HFFc6 (cell line): Measurements from ENCODE around the gene CASK. TPM values are rescaled to one million over a fixed set of nuclear protein-coding genes. Genes with fewer than 3 reads are reported as not detected.
"Not testable (repeated sequence)": the region's sequence is repeated elsewhere in the genome, so short reads cannot be mapped to it uniquely, and the experiment has no call there.

Experiments
- DNase-seq: peaks from one replicate; pipeline ENCODE4 v3.0.0-alpha.2; 2018
- H3K27ac Mint-ChIP-seq: 2 replicates; pipeline ENCODE4 v1.8.0; 2020; ENCODE audit warnings: mild to moderate bottlenecking, mixed read lengths
- H3K27me3 Mint-ChIP-seq: 2 replicates; pipeline ENCODE4 v1.8.0; 2021; ENCODE audit warnings: mild to moderate bottlenecking, moderate library complexity, mixed read lengths; ENCODE audit not compliant: insufficient read depth
- H3K36me3 Mint-ChIP-seq: 2 replicates; pipeline ENCODE4 v1.8.0; 2021; ENCODE audit warnings: low read depth, mixed read lengths
- H3K4me1 Mint-ChIP-seq: 2 replicates; pipeline ENCODE4 v1.8.0; 2020; ENCODE audit warnings: low read depth, mixed read lengths
- H3K4me3 Mint-ChIP-seq: 2 replicates; pipeline ENCODE4 v1.8.0; 2020; ENCODE audit warnings: mild to moderate bottlenecking, moderate library complexity, mixed read lengths
- H3K9me3 Mint-ChIP-seq: 2 replicates; pipeline ENCODE4 v1.8.0; 2020; ENCODE audit warnings: mild to moderate bottlenecking, mixed read lengths
- CTCF ChIP-seq: fragments of 200-600 bp; sonication (generic); IDR thresholded peaks from 2 replicates; pipeline ENCODE4 v1.5.0; 2021; ENCODE audit warnings: antibody characterized with exemption, mild to moderate bottlenecking
- total RNA-seq, 6 experiments: library from RNA; stranded (reverse); fragmentation: NEBNext Ultra II Directional; extraction: Animal tissue kit (Norgen Biotek cat#: 25700); gene quantifications; 2 replicates in 1 of 6; 3 replicates in 5 of 6; pipeline ENCODE4 v1.2.3, GENCODE V29; 2021

The CASK gene
- total RNA-seq, 6 experiments from 2014 or later: 34.7 to 37.1 (median 35.4) TPM

DNA sequence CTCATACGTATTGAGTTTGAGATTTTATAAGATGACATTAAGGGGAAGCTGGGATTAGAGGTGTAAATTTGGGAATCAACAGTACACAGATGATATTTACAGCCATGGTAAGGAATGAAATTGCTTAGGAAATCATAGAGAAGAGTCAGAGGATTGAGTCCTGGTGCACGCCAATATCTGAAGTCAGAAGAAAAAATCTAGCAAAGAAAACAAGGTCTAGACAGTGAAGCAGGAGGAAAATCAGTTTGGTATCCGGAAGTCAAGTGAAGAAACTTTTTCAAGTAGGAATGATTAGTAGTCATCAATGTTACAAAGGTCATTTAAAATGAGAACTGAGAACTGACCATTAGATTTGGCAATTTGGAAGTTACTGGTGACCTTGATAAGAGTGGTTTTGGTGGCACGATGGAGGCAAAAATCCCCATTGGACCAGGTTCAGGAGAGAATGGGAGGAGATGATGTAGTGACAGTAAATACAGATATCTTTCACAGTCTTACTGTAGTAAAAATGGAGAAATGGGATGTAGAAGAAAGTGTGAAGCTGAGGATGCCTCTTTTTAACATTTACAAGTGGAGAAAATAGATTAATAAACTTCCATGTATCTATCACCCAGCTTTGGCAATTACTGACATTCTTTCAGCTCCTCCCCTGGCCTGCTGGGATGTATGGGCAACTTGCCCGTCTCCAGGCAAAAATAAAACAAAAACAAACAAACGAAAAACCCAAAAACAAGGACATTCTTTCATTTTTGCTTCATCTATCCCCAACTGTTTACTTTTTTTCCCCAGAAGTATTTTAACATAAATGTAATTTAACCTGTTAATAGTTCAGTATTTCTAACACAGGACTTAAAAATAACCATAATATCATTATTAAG lies 245.9 kb downstream of the CASK start:
- H3K27me3 Mint-ChIP-seq: no peaks in the 10 kb centered on the region
- no peak overlapping the region for H3K27ac Mint-ChIP-seq
- H3K36me3 Mint-ChIP-seq: no peaks in the 10 kb centered on the region
- H3K4me3 Mint-ChIP-seq: no peak overlapping the region
- no peaks in the 10 kb centered on the region for H3K9me3 Mint-ChIP-seq
- H3K4me1 Mint-ChIP-seq: peaks cover 14% of the 10 kb centered on the region
- DNase-seq: no peak
- no peak for TF ChIP-seq CTCF

- H3K9me3 Mint-ChIP-seq, H3K4me3 Mint-ChIP-seq, H3K27ac Mint-ChIP-seq, DNase-seq, H3K27me3 Mint-ChIP-seq, H3K36me3 Mint-ChIP-seq: not testable (repeated sequence)
- peaks cover 14% of the 10 kb centered on the region for H3K4me1 Mint-ChIP-seq
Measured at GRCh38 chrX:41676361-41676760, 247.0 kb downstream of the CASK start.

DNA sequence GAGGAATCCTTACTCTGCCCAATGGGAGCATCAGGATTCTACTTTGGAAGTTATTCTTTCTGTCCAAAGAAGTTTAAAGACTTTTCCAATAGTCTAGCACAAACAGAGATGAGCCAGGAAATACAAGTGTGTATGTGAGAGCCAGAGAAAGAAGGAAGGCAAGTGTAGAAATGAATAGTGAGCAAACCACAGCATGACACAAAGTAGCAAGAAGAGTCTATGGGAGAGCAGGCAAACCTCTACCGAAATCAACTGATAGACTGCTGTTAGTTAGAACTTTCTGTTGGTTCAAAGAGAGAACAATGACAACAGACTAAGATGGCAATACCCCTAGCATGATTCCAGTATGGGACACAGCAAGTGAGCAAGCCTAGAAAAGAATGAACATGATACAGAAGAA lies 250.7 kb downstream of the CASK start:
- no peaks in the 10 kb centered on the region for H3K27me3 Mint-ChIP-seq
- H3K4me1 Mint-ChIP-seq: peaks cover 21% of the 10 kb centered on the region
- H3K27ac Mint-ChIP-seq: no peak overlapping the region
- no peaks in the 10 kb centered on the region for H3K36me3 Mint-ChIP-seq
- H3K9me3 Mint-ChIP-seq: no peaks in the 10 kb centered on the region
- H3K4me3 Mint-ChIP-seq: no peak overlapping the region
- no peak for DNase-seq
- TF ChIP-seq CTCF: no peak

- DNase-seq: no peak
- Mint-ChIP-seq H3K4me1 (peaks cover 22% of the 10 kb centered on the region), H3K9me3 (no peaks in the 10 kb centered on the region), H3K27ac (no peak overlapping the region), H3K36me3 (no peaks in the 10 kb centered on the region), H3K27me3 (no peaks in the 10 kb centered on the region), H3K4me3 (no peak overlapping the region)
- TF ChIP-seq CTCF: no peak
Measured at GRCh38 chrX:41671082-41671481, 252.3 kb downstream of the CASK start.

DNA sequence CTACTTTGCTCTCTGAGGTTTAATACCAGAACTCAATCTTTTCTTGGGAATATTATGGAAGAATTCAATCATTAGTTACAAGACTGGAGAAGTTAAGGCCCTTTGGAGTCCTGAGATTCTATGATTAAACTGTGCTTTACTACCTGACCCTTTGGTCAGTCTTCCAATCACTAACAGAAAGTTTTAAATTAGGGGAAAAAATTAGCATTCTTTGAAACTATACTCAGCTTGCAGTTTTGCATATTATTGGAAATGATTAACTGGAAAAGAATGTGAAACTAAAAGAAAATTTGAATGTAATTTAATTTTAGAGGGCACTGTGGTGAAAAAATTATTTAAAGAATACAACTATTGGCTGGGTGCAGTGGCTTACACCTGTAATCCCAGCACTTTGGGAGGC lies 253.2 kb downstream of the CASK start:
- no peaks in the 10 kb centered on the region for H3K9me3 Mint-ChIP-seq
- no peak overlapping the region; the same call in 1 of the 2 replicates for H3K4me3 Mint-ChIP-seq
- peak overlapping the region; percentile 69 for H3K27ac Mint-ChIP-seq
- no peaks in the 10 kb centered on the region for H3K27me3 Mint-ChIP-seq
- TF ChIP-seq CTCF: no peak
- no peaks in the 10 kb centered on the region for H3K36me3 Mint-ChIP-seq
- peak; percentile 2 for DNase-seq
- H3K4me1 Mint-ChIP-seq: peaks cover 29% of the 10 kb centered on the region

DNA sequence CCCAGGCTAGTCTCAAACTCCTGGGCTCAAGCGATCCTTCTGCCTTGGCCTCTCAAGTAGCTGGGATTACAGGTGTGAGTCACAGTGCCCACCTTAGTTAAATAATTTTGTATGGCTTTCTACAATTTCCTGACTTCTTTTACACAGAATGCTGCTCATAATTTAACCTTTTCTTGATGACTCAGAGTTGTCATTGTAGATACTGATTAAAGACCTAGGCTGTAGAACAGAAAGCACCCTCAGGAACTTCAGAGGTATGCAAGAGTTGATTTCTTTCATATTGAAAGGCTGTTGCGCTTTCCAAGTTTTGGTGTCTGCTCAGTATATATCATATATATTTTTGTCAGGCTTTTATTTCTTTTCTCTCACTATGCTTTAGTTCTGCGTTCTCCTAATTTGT lies 255.7 kb downstream of the CASK start:
- Mint-ChIP-seq H3K36me3 (no peaks in the 10 kb centered on the region), H3K4me1 (peaks cover 32% of the 10 kb centered on the region), H3K27ac (no peak overlapping the region), H3K9me3 (no peaks in the 10 kb centered on the region), H3K4me3 (no peak overlapping the region), H3K27me3 (no peaks in the 10 kb centered on the region)
- no peak for DNase-seq
- TF ChIP-seq CTCF: no peak
